ENCODE results near the gene DPYD.

DPYD gene

DNA sequence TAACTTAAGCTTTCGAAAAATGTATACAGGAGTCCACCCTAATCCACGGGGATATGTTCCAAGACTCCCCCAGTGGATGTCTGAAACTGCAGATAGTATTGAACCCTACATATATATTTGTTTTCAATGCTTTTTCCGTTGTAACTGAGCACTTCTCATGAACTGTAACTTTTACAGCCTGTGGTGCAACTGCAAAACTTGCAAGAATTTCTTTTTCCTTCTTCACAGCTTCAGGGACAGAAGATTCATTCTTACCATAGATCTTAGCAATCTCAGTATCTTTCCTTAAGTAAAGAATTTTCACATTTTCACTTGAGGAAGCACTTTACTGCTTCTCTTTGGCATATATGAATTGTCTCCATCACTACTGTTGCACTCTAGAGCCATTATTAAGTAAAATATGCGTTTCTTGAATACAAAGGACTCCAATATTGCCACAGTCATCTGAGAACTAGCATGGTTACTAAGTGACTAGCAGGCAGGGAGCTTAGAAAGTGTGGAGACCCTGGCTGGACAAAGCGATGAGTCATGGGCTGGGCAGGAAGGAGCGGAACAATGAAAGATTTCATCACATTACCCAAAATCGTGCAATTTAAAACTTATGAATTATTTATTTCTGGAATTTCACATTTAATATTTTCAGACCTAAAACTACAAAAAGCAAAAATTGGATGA lies 14.1 kb downstream of the DPYD start:
- DNase-seq = no peak

DNA sequence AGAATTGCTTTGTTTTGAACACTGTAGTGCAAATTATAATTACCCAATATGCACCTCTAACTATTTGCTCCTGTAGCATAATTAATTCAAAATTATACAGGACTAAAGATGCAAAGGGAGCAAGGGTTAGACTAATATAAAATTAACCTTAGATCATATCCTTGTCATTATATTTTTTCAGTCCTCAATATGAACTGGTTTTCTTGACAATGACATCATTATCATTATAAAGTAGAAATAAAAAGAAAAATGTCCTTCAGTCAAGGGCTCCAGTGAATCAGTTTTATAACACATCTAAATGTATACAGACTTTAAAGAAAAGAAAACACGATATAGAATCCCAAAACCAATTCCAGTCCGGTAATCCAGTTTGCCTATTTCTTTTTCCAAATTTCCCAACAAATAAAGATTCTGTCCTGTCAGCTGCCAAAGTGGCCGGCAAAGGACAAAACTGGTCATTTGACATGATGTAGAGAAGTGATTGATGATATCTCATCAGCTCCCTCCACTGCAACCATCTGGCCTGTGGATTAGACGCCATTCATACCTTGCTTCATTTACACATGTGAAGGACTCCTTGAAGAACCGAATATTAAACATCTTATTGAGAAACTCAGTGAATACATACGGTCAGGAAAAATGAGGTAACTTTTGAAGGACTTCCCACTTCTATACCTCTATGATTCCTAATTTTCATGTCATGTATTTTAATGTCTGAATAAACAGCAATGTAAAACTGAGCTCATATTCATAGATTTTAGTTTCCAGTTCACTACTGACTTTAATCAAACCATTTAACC lies 15.5 kb downstream of the DPYD start:
- no peak for DNase-seq

DNA sequence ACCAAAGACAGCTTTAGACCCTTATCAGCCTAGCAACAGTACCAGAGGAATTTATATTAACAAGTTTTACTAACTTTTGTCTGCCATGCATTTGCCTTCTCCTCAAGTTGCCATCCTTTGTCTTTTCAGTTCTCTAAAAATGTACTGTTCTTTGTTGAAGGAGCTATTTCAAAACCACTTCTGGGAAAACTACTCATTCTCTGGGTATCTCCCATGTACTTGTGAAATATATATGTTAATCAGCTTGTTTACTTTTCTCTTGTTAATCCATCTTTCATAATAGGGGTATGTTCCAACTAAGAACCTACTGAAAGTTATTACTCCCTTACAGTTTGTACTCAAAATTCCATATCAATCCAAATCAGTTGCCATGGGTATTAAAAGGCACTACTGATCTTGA lies 16.3 kb downstream of the DPYD start:
- no peak for DNase-seq

- DNase-seq = no peak
Measured at GRCh38 chr1:97903626-97904025, 17.2 kb downstream of the DPYD start.

- DNase-seq = no peak
Measured at GRCh38 chr1:97902067-97902466, 18.8 kb downstream of the DPYD start.

DNA sequence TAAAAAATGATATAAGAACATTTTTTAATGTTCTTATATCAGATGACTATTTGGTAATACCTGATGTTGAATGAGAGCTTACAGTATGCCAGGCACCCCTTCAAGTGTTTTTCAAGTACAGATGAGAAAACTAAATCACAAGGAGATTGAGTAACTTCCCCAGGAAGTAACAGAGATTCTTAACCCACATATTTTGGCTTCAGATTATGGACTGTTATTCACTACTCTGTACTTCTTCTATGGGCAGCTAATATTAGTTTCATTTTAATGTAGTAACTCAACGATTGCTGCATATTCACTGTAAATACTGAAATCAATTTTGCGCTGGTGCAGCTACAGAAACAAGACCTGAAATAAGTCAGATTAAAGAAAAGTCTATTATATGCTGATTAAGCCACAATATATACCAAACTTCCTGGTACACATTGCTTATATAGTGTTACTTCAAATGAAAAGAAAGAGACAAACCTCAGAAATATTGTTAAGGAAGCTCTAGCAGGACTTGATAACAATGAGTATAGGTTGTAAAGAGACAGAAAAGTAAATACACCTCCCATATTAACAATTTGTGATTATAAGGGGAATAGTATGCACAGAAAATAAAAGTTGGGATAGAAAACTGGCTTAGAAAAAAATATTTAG lies 19.7 kb downstream of the DPYD start:
- no peak for DNase-seq

DNA sequence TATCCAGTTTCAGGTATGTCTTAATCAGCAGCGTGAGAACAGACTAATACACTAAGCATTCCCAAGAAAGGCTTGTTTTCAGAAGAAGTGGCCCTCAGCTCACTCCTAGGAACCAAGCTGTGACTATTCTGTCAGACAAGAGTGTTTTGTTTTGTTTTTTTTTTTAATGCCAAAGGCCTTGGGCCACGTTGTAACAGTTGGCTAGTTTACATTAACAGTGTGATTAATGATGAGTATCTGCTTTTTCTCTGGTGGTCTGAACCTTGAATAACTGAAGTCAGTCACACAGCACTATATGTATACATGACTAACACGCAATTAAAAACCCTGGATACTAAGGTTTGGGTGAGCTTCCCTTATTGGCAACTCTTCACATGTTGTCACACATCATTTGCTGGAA lies 21.9 kb downstream of the DPYD start:
- DNase-seq = no peak

GRCh38 chr1:97895278-97895677 lies 25.6 kb downstream of the DPYD start:
- DNase-seq = no peak

GRCh38 chr1:97893844-97894243 lies 27.0 kb downstream of the DPYD start:
- DNase-seq = no peak

DNA sequence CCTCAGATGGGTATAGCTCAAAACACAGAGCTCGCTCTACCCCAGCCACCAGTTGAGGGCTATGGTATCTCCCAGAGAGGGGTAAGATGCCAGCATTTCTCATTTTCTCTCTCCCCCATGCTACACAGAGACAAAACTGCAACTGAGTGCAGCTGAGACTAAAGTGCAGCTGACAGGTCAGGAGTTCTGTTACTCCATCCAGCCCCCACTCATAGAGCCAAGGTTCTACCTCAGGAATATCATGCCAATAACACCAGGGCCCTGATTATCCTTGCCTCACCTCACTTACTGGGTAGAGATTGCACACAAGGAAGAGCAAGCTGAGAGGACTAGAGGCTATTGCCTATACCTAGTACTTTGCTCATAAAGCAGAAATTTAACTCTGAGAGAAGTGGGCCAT lies 34.6 kb downstream of the DPYD start:
- no peak for DNase-seq

DNA sequence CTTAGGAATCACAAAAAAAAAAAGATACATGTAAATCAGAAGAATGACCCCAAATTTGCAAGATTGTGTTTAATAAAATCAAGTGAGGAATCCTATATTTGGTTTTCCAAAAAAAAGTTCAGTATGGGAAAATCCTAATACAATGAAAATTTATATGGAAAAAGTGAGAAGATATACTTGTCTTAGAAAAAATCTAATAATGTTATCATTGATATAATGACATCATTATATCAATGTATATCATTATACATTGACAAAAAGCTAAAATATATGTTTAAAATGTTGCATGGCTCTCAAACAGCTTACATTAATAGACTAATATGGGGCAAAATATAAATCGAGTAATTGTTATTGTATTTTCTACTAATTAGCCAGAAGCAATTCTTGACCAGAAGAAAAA lies 37.0 kb downstream of the DPYD start:
- DNase-seq = no peak

DNA sequence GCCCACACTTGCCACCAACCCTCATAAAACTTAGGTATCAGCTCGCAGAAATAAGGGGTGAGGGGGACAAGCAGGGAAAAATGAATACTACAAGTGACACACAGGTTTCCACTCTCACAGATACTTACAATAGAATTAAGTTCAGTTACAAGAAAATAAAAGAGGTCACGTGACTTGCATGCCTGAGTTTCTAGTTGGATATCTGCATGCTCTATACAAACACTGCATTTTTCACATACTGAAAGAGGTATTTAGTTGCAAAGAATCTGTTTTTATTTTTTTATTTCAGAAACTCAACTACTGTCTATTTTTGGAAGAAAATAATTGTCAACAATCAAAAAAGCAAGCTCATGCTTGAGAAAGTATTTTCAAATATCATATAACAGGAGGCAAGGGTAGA lies 43.5 kb downstream of the DPYD start:
- DNase-seq = no peak

GRCh38 chr1:97875996-97876395 lies 44.8 kb downstream of the DPYD start:
- no peak for DNase-seq

DNA sequence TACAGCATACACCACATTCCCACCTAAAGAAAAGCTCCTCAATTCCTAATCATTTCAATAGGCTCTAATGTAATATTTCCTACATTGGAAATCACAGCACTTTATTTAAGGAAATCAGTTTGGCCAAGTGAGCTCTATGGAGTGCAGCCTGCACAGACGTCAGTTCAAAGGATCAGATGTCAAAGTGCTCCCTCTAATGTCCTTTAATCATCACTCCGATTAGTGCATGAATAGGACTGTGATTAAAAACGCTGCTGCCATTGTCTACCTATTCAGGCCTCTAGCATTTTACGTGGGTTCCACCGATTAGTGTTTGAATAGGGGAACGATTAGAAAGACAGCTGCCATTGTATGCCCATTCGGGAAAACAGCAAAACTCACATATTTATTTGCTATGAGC lies 50.2 kb downstream of the DPYD start:
- DNase-seq = no peak

GRCh38 chr1:97869441-97869840 lies 51.4 kb downstream of the DPYD start:
- no peak for DNase-seq

DNA sequence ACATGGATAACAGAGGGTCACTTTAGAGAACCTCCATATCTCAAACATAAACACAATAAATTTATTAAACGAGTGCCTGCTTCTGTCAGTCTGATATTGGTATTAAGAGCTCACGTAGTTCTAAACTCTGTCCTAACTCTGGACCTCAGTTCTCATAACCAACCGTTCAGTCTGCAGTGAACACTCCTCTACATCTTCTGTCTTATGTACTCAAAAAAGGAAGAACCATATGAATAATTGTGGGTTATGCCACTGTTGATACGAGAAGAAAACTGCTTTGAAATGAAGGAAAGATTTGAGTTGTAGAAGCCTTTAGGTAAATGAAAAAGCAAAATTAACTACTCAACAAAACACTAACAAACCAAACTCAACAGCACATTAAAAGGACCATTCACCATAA lies 53.7 kb downstream of the DPYD start:
- DNase-seq = no peak

- no peak for DNase-seq
Measured at GRCh38 chr1:97864615-97865014, 56.2 kb downstream of the DPYD start.

DNA sequence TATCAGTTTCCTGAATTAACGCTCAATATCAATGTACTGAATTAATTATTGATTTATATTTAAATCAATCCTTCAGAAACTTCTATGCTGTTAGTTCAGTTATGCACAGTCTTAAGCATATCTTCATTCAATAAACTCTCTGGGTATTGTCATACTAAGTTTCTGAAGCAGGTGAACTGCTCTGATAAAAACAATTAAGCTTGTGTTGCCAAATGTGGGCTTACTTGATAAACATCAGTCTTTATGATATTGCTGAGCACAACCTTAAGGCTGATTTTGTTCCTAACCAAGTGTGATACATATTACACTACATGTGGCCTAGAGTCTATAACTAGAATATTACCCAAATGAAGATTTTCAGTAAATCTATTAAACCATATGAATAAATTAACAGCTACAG lies 67.6 kb downstream of the DPYD start:
- no peak for DNase-seq

GRCh38 chr1:97849345-97850340 lies 71.2 kb downstream of the DPYD start:
- no peak for DNase-seq

DNA sequence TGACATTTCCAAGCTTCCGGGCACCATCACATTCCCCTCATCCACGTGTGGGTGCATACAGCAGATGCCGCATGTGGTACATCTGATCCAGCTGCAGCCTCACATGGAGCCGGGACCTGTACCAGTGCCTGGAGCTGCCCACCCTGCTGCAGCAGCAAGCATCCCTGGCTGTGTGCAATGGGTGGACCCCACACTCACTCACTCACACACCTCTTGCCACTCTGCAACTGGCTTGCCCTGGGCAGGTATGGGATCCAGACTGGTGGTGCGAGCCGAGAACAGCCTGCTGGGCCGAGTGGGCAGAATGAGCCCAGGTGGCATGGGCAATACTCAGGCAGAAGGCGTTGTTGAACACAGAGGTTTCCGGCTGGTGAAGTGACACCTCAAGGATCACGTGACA lies 75.0 kb downstream of the DPYD start:
- DNase-seq = no peak

DNA sequence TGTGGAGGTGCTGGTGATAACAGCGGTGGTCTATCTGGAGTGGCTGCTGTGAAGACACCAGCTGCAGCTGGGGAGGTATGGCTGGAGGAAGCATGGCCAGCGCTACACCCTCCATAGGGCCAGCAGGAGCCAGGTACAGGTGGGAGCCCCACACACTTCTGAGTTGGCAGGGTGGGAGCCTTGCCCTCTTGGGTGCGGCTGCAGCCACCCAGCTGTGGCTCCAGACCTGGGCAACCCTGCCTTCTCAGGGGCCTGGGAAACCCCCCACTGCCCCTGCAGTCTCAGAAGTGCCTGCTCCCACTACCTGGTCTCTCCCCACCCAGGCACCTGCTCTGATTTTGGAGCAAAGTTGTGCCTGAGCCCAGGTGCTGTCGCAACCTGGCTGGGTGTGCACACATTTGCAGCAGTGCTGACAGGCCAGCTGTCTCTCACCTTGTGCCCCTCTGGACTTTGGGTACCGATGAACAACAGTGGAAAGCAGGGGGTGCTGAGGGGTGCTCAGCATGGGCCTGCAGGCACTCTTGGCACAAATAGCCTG lies 76.2 kb downstream of the DPYD start:
- DNase-seq = no peak

DNA sequence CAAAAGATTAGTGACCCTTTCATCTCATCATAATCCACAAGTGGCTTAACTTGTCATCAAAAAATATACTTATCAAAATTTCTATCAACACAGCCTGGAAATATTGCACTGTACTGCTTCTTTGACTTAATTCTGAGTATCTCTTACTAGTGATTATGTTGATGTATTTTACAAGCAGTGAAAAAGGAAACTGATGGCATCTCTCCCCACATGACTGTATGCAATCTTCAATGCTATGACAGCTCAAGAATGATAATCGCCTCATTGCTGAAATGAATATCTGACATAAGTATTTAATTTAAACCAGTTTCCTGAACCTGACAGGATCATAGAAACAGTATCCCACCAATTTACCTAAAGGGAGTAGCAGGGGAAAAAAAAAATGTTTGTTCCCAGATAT lies 79.5 kb downstream of the DPYD start:
- DNase-seq = no peak

DNA sequence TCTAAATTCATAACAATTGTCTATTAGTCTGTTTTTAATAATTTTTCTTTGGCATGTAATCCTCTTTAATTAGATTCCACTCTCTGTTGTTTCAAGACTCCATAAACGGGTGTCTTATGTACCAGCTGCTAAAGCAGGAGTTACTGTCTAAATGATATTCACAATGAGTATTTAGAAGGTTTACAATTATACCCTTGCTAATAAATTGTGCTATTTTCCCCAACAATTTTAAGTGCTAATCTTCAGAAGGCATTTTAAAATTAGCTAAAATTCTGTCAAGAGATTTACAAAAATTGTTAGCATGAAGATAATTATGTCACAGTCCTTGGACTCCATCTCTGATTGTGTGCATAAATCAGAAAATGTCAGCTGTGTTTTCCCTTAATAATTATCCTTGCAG lies 83.7 kb downstream of the DPYD start:
- no peak for DNase-seq
